IMR-90 (cell line): ENCODE results near the gene DEAF1. TPM values are rescaled to one million over a fixed set of nuclear protein-coding genes. Genes with fewer than 3 reads are reported as not detected.

Source experiments
- ATAC-seq: fragments of 200-7000 bp; cut with Tn5 transposase; 2 replicates; pipeline ENCODE4 v1.9.1; 2020; ENCODE audit warnings: low read depth, mild to moderate bottlenecking, moderate library complexity
- BruUV-seq: library from RNA; stranded (reverse); fragments of 400-500 nt; replicated peaks from 2 replicates; lab custom pipeline; 2021; lab: Mats Ljungman, UMichigan
- CTCF ChIA-PET: fragments of 300-600 bp; formaldehyde crosslinking; extraction: SDS; loops from one replicate; lab custom pipeline; 2021; ENCODE audit warnings: antibody characterized with exemption; lab: Yijun Ruan, JAX
- POLR2A ChIA-PET: fragments of 300-600 bp; sonication (Branson Sonifier 250); formaldehyde crosslinking; loops from one replicate; lab custom pipeline; 2022; ENCODE audit warnings: antibody characterized with exemption; ENCODE audit not compliant: unreplicated experiment; lab: Charles Lee
- DNase-seq: peaks from one replicate; pipeline ENCODE4 v3.0.0; 2013
- H2AFZ ChIP-seq: replicated peaks from 2 replicates; pipeline ENCODE3; 2013; ENCODE audit warnings: low read length, mild to moderate bottlenecking; ENCODE audit not compliant: poor library complexity
- H2AK5ac ChIP-seq: 2 replicates; pipeline ENCODE4 v1.6.1; 2013; ENCODE audit warnings: low read depth, low read length, inconsistent platforms
- H2AK9ac ChIP-seq: replicated peaks from 2 replicates; pipeline ENCODE3; 2013; ENCODE audit warnings: mild to moderate bottlenecking, low read depth, low read length, moderate library complexity; ENCODE audit not compliant: poor library complexity
- H2BK120ac ChIP-seq: 2 replicates; pipeline ENCODE4 v1.6.1; 2013; ENCODE audit warnings: low read depth, low read length, inconsistent platforms
- H2BK15ac ChIP-seq: 3 replicates; pipeline ENCODE4 v1.6.1; 2013; ENCODE audit warnings: low read depth, low read length, inconsistent platforms
- H2BK20ac ChIP-seq: 2 replicates; pipeline ENCODE4 v1.6.1; 2013; ENCODE audit warnings: low read depth, mild to moderate bottlenecking, inconsistent platforms, low read length, moderate library complexity
- H2BK5ac ChIP-seq: 2 replicates; pipeline ENCODE4 v1.6.1; 2013; ENCODE audit warnings: mild to moderate bottlenecking, low read depth, low read length, inconsistent platforms; ENCODE audit not compliant: poor library complexity, severe bottlenecking
- H3K14ac ChIP-seq: replicated peaks from 2 replicates; pipeline ENCODE4 v1.6.1; 2013; ENCODE audit warnings: low read depth, low read length, inconsistent platforms
- H3K18ac ChIP-seq: 2 replicates; pipeline ENCODE4 v1.6.1; 2013; ENCODE audit warnings: low read depth, low read length, control low read depth
- H3K23ac ChIP-seq: 2 replicates; pipeline ENCODE4 v1.6.1; 2013; ENCODE audit warnings: low read depth, low read length, inconsistent platforms
- H3K27ac ChIP-seq: 2 replicates; pipeline ENCODE4 v1.5.1; 2013; ENCODE audit warnings: mild to moderate bottlenecking, control low read depth, low read length; ENCODE audit not compliant: insufficient read depth
- H3K27me3 ChIP-seq: 2 replicates; pipeline ENCODE4 v1.6.1; 2013; ENCODE audit warnings: low read length; ENCODE audit not compliant: control insufficient read depth, insufficient read depth
- H3K36me3 ChIP-seq: 2 replicates; pipeline ENCODE4 v1.6.1; 2013; ENCODE audit warnings: low read length, mixed read lengths; ENCODE audit not compliant: control insufficient read depth, insufficient read depth
- H3K4ac ChIP-seq: 2 replicates; pipeline ENCODE4 v1.6.1; 2013; ENCODE audit warnings: low read depth, low read length, inconsistent platforms
- H3K4me1 ChIP-seq: 2 replicates; pipeline ENCODE4 v1.6.1; 2013; ENCODE audit warnings: low read length, mixed read lengths; ENCODE audit not compliant: control insufficient read depth, insufficient read depth
- H3K4me2 ChIP-seq: 2 replicates; pipeline ENCODE4 v1.6.1; 2013; ENCODE audit warnings: low read depth, mild to moderate bottlenecking, control low read depth, low read length, moderate library complexity
- H3K4me3 ChIP-seq: 2 replicates; pipeline ENCODE4 v1.5.1; 2013; ENCODE audit warnings: low read depth, mild to moderate bottlenecking, control low read depth, low read length, moderate library complexity; ENCODE audit not compliant: insufficient read depth
- H3K56ac ChIP-seq: 2 replicates; pipeline ENCODE4 v1.6.1; 2013; ENCODE audit warnings: low read length, inconsistent platforms; ENCODE audit not compliant: insufficient read depth; ENCODE audit errors: extremely low read depth
- H3K79me1 ChIP-seq, 2 experiments: 2 replicates each; pipeline ENCODE4 v1.6.1; 2013; ENCODE audit warnings: low read length in 2 of 2, inconsistent platforms in 1 of 2, low read depth in 1 of 2
- H3K9ac ChIP-seq: 2 replicates; pipeline ENCODE4 v1.6.1; 2013; ENCODE audit warnings: low read depth, low read length, control low read depth
- H3K9me1 ChIP-seq: 2 replicates; pipeline ENCODE4 v1.6.1; 2013; ENCODE audit warnings: low read length, inconsistent platforms; ENCODE audit not compliant: insufficient read depth
- H3K9me3 ChIP-seq: 2 replicates; pipeline ENCODE4 v1.6.1; 2013; ENCODE audit warnings: low read length; ENCODE audit not compliant: control insufficient read depth, insufficient read depth
- H4K20me1 ChIP-seq: 2 replicates; pipeline ENCODE4 v1.6.1; 2013; ENCODE audit warnings: low read length, inconsistent platforms; ENCODE audit not compliant: insufficient read depth
- H4K5ac ChIP-seq: 2 replicates; pipeline ENCODE4 v1.6.1; 2013; ENCODE audit warnings: mild to moderate bottlenecking, low read depth, low read length, control low read depth
- H4K8ac ChIP-seq, 2 experiments: 2 replicates each; pipeline ENCODE4 v1.6.1; 2013; ENCODE audit warnings: low read depth in 2 of 2, low read length in 2 of 2, control low read depth in 1 of 2, inconsistent platforms in 1 of 2
- H4K91ac ChIP-seq: 2 replicates; pipeline ENCODE4 v1.6.1; 2013; ENCODE audit warnings: low read depth, low read length, inconsistent platforms; ENCODE audit not compliant: insufficient read depth
- BHLHE40 ChIP-seq: fragments of 150-350 bp; IDR thresholded peaks from 2 replicates; pipeline ENCODE4 v1.6.1; 2016; ENCODE audit warnings: mild to moderate bottlenecking, low read depth, low read length
- CHD1 ChIP-seq: IDR thresholded peaks from 2 replicates; pipeline ENCODE4 v1.6.1; 2012; ENCODE audit warnings: low read depth, low read length, improper control_type of control experiment
- ELK1 ChIP-seq: fragments of 150-350 bp; IDR thresholded peaks from 2 replicates; pipeline ENCODE4 v1.6.1; 2016; ENCODE audit warnings: low read depth, mild to moderate bottlenecking, low read length, moderate library complexity, borderline replicate concordance
- FOS ChIP-seq: fragments of 150-350 bp; IDR thresholded peaks from 2 replicates; pipeline ENCODE4 v1.6.1; 2016; ENCODE audit warnings: low read depth, low read length
- MAFK ChIP-seq: IDR thresholded peaks from 2 replicates; pipeline ENCODE4 v1.6.1; 2012; ENCODE audit warnings: low read depth, low read length, improper control_type of control experiment
- MAZ ChIP-seq: IDR thresholded peaks from 2 replicates; pipeline ENCODE4 v1.6.1; 2012; ENCODE audit warnings: low read depth, mild to moderate bottlenecking, low read length, improper control_type of control experiment, moderate library complexity, borderline replicate concordance
- MXI1 ChIP-seq: IDR thresholded peaks from 2 replicates; pipeline ENCODE4 v1.6.1; 2012; ENCODE audit warnings: low read depth, mild to moderate bottlenecking, low read length, moderate library complexity, borderline replicate concordance
- NFE2L2 ChIP-seq: fragments of 150-350 bp; IDR thresholded peaks from 2 replicates; pipeline ENCODE4 v1.6.1; 2016; ENCODE audit warnings: low read depth, mild to moderate bottlenecking, low read length
- POLR2A ChIP-seq: IDR thresholded peaks from 2 replicates; pipeline ENCODE4 v1.6.1; 2012; ENCODE audit warnings: mild to moderate bottlenecking, low read depth, low read length
- RAD21 ChIP-seq: IDR thresholded peaks from 2 replicates; pipeline ENCODE4 v1.6.1; 2012; ENCODE audit warnings: low read length, improper control_type of control experiment
- RCOR1 ChIP-seq: IDR thresholded peaks from 2 replicates; pipeline ENCODE4 v1.6.1; 2012; ENCODE audit warnings: mild to moderate bottlenecking, low read length, improper control_type of control experiment; ENCODE audit not compliant: insufficient replicate concordance
- RFX5 ChIP-seq: IDR thresholded peaks from 2 replicates; pipeline ENCODE4 v1.8.0; 2012; ENCODE audit warnings: low read depth, mild to moderate bottlenecking, low read length, moderate library complexity
- SMC3 ChIP-seq: fragments of 150-350 bp; IDR thresholded peaks from 2 replicates; pipeline ENCODE4 v1.6.1; 2016; ENCODE audit warnings: low read depth, mild to moderate bottlenecking, antibody characterized with exemption, low read length, moderate library complexity
- WGBS, 2 experiments: methylation state at CpG; one replicate each; pipeline versions ENCODE4 v1.1.5 to v1.1.7; 2013; ENCODE audit warnings: missing lambda C conversion rate in 2 of 2; ENCODE audit not compliant: insufficient read length in 1 of 2; ENCODE audit errors: extremely low coverage in 2 of 2; 5-methylcytosine and 5-hydroxymethylcytosine counted together
- dilution Hi-C: fragments of 300-500 bp; cut with HindIII; formaldehyde crosslinking; loops from one replicate; pipeline ENCODE4 v1.14.3; 2018; ENCODE audit warnings: low sequenced_read_pairs; ENCODE audit not compliant: unreplicated experiment
- in situ Hi-C: fragments of 300-500 bp; cut with MboI; formaldehyde crosslinking; loops from 3 replicates; pipeline ENCODE4 v1.14.3; 2019; ENCODE audit warnings: low sequenced_read_pairs, inconsistent platforms, mixed read lengths
- intact Hi-C: fragments of 100-400 bp; cut with micrococcal nuclease; formaldehyde crosslinking; loops from 2 replicates; pipeline ENCODE4 v1.10.0; 2022
- polyA plus RNA-seq, 3 experiments: library from polyadenylated mRNA; depleted of rRNA; stranded (reverse); fragments of >200 nt; gene quantifications; 2 replicates each; pipeline ENCODE4 v1.2.3, GENCODE V29; 2012; ENCODE audit warnings: low replicate concordance in 1 of 3
- total RNA-seq: library from RNA; depleted of rRNA; stranded (reverse); fragments of >200 nt; gene quantifications from 2 replicates; pipeline ENCODE4 v1.2.3, GENCODE V29; 2012
- TF ChIP-seq, protein P1 (sequence below): conservative IDR thresholded peaks from 2 replicates; pipeline ENCODE4 v1.5.1; 2012; ENCODE audit warnings: mild to moderate bottlenecking, low read depth, low read length, improper control_type of control experiment
- TF ChIP-seq, protein P2 (sequence below): fragments of 150-350 bp; IDR thresholded peaks from 2 replicates; pipeline ENCODE4 v1.6.1; 2017; ENCODE audit warnings: mild to moderate bottlenecking, antibody characterized with exemption, low read length, low read depth

The DEAF1 gene
- total and polyA plus RNA-seq, 2 of the 4 experiments (the other 2 are of a cell fraction): 22.9 to 31.6 TPM

- no TSS peak for BruUV-seq
- Histone ChIP-seq H3K4ac (peak overlapping the region; percentile 79), H2BK120ac (peak overlapping the region; percentile 57; the same call in 1 of the 2 replicates), H2BK5ac (peak overlapping the region; percentile 71), H3K9ac (peak overlapping the region; percentile 54), H2BK15ac (peak overlapping the region; percentile 44; the same call in 1 of the 3 replicates), H3K27ac (peak overlapping the region; percentile 86), H2AFZ (no peak overlapping the region), H3K14ac (peak overlapping the region; percentile 49), H3K27me3 (no peaks in the 10 kb centered on the region), H3K9me3 (no peaks in the 10 kb centered on the region), H4K8ac (peak overlapping the region in 1 of 2 experiments; percentile 34; a peak in 2 of 4 replicates), H3K4me2 (no peak overlapping the region), H3K36me3 (peaks cover 16% of the 10 kb centered on the region; the same call in 1 of the 2 replicates), H4K20me1 (peaks cover 28% of the 10 kb centered on the region), H4K5ac (peak overlapping the region; percentile 26), H3K4me3 (no peak overlapping the region), H3K79me1 (peaks cover 25 to 60% of the 10 kb centered on the region in 2 experiments), H3K4me1 (peaks cover 30% of the 10 kb centered on the region), H3K18ac (peak overlapping the region; percentile 35; the same call in 1 of the 2 replicates), H3K23ac (peak overlapping the region; percentile 25; the same call in 1 of the 2 replicates), H2BK20ac (peak overlapping the region; percentile 26), H2AK9ac (no peak overlapping the region), H3K56ac (no peak overlapping the region), H3K9me1 (peaks cover 21% of the 10 kb centered on the region), H2AK5ac (peak overlapping the region; percentile 56; the same call in 1 of the 2 replicates), H4K91ac (peak overlapping the region; percentile 47)
- intact Hi-C loops: no loop called here
- TF ChIP-seq CHD1 (no peak), ELK1 (no peak), MAFK (no peak), MAZ (no peak), FOS (no peak), SMC3 (no peak), BHLHE40 (no peak), MXI1 (no peak), POLR2A (no peak), RFX5 (no peak), NFE2L2 (no peak), RAD21 (no peak), RCOR1 (no peak)
- TF ChIP-seq, protein P1, sequence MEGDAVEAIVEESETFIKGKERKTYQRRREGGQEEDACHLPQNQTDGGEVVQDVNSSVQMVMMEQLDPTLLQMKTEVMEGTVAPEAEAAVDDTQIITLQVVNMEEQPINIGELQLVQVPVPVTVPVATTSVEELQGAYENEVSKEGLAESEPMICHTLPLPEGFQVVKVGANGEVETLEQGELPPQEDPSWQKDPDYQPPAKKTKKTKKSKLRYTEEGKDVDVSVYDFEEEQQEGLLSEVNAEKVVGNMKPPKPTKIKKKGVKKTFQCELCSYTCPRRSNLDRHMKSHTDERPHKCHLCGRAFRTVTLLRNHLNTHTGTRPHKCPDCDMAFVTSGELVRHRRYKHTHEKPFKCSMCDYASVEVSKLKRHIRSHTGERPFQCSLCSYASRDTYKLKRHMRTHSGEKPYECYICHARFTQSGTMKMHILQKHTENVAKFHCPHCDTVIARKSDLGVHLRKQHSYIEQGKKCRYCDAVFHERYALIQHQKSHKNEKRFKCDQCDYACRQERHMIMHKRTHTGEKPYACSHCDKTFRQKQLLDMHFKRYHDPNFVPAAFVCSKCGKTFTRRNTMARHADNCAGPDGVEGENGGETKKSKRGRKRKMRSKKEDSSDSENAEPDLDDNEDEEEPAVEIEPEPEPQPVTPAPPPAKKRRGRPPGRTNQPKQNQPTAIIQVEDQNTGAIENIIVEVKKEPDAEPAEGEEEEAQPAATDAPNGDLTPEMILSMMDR: no peak
- TF ChIP-seq, protein P2, sequence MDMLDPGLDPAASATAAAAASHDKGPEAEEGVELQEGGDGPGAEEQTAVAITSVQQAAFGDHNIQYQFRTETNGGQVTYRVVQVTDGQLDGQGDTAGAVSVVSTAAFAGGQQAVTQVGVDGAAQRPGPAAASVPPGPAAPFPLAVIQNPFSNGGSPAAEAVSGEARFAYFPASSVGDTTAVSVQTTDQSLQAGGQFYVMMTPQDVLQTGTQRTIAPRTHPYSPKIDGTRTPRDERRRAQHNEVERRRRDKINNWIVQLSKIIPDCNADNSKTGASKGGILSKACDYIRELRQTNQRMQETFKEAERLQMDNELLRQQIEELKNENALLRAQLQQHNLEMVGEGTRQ: no peak
- ChIA-PET POLR2A (no interaction called here), CTCF (no interaction called here)
- no peak for DNase-seq
- dilution Hi-C loops: no loop called here
- in situ Hi-C loops: no loop called here
- no peak for ATAC-seq
- 85% methylated on average over 3 of the region's 17 CpGs; no CpG with 5 or more reads in 1 of the 2 experiments for WGBS, 2 experiments
These were observed 3.6 kb upstream of the DEAF1 start for GRCh38 chr11:698493-699115.
